Measurements from ENCODE around the gene HMGCLL1.

GRCh38 chr6:55469951-55470366, 109.0 kb downstream of the HMGCLL1 start:
- no peak for TF ChIP-seq POLR2A (IDR thresholded peaks at IDR 0.05; ENCODE audit: low read length)
- TF ChIP-seq GATA1 (IDR thresholded peaks at IDR 0.05; ENCODE audit: low read depth, low read length) = no peak

Measured in erythroblast (primary cell).